Activated T-cell treated with anti-CD3 and anti-CD28 coated beads, Interleukin-2, amount 50 U/mL, for 72 hours (primary cell): ENCODE measurements around the gene CDC42SE1. TPM values are rescaled to one million over a fixed set of nuclear protein-coding genes. Genes with fewer than 3 reads are reported as not detected.

Source experiments
- ATAC-seq, 2 donors: fragments of 150-1000 bp; cut with Tn5 transposase; replicated peaks in 1 of 2; 2 replicates each; pipeline ENCODE4 v1.10.0; 2021; ENCODE audit warnings: moderate library complexity in 2 of 2, mild to moderate bottlenecking in 1 of 2
- DNase-seq, 2 donors: peaks; one replicate each; pipeline ENCODE4 v3.0.0; 2021 to 2022; ENCODE audit warnings: mixed read lengths in 1 of 2
- H3K27ac Mint-ChIP-seq: one replicate; pipeline ENCODE4 v1.8.0; 2022; ENCODE audit warnings: mild to moderate bottlenecking, moderate library complexity, mixed read lengths
- H3K27me3 Mint-ChIP-seq: one replicate; pipeline ENCODE4 v1.8.0; 2022; ENCODE audit warnings: low read depth, mixed read lengths
- H3K36me3 Mint-ChIP-seq, 2 donors: one replicate each; pipeline ENCODE4 v1.8.0; 2022; ENCODE audit warnings: mixed read lengths in 2 of 2, mild to moderate bottlenecking in 1 of 2; ENCODE audit not compliant: insufficient read depth in 2 of 2
- H3K4me1 Mint-ChIP-seq: one replicate; pipeline ENCODE4 v1.8.0; 2022; ENCODE audit warnings: low read depth, mixed read lengths
- H3K4me3 Mint-ChIP-seq, 2 donors: one replicate each; pipeline ENCODE4 v1.8.0; 2022; ENCODE audit warnings: mild to moderate bottlenecking in 2 of 2, mixed read lengths in 2 of 2, moderate library complexity in 2 of 2
- H3K9me3 Mint-ChIP-seq, 2 donors: one replicate each; pipeline ENCODE4 v1.8.0; 2022; ENCODE audit warnings: mixed read lengths in 2 of 2
- total RNA-seq, 2 donors: library from RNA; stranded (reverse); gene quantifications; one replicate each; pipeline ENCODE4 v1.2.3, GENCODE V29; 2022

Gene CDC42SE1
- total RNA-seq, 2 donors from 2014 or later: 210 to 220 TPM

DNA sequence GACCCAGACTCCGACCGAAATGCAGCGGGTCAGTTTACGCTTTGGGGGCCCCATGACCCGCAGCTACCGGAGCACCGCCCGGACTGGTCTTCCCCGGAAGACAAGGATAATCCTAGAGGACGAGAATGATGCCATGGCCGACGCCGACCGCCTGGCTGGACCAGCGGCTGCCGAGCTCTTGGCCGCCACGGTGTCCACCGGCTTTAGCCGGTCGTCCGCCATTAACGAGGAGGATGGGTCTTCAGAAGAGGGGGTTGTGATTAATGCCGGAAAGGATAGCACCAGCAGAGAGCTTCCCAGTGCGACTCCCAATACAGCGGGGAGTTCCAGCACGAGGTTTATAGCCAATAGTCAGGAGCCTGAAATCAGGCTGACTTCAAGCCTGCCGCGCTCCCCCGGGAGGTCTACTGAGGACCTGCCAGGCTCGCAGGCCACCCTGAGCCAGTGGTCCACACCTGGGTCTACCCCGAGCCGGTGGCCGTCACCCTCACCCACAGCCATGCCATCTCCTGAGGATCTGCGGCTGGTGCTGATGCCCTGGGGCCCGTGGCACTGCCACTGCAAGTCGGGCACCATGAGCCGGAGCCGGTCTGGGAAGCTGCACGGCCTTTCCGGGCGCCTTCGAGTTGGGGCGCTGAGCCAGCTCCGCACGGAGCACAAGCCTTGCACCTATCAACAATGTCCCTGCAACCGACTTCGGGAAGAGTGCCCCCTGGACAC is 11.3 kb downstream of the CDC42SE1 start:
- DNase-seq (peak; percentile 67 to 70), ATAC-seq (peak; percentile 81 to 83)
- Mint-ChIP-seq H3K27ac (peak overlapping the region; percentile 85), H3K4me1 (peaks cover 25% of the 10 kb centered on the region), H3K4me3 (peak overlapping the region; percentile 93 to 98), H3K9me3 (no peaks in the 10 kb centered on the region), H3K27me3 (no peaks in the 10 kb centered on the region), H3K36me3 (peaks cover 3 to 9% of the 10 kb centered on the region in 2 donors)

DNA sequence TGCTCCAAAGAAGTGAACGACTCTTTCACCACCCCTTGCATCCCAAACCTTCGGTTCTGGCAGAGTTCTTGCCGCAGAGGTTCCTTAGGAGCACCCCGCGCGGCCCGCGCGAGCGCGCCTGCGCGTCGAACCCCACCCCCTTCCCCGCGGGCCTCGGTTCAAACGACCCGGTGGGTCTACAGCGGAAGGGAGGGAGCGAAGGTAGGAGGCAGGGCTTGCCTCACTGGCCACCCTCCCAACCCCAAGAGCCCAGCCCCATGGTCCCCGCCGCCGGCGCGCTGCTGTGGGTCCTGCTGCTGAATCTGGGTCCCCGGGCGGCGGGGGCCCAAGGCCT is 11.9 kb downstream of the CDC42SE1 start, which contains the start of gene C1orf56:
Gene C1orf56 (plus strand): TSS at position 161 of the 334 bp plus-strand sequence. CDS start 97 bp downstream, at position 258.
- Mint-ChIP-seq H3K27ac (peak within 1 kb of the TSS; percentile 85), H3K9me3 (no peaks in the 10 kb centered on the region), H3K27me3 (no peaks in the 10 kb centered on the region), H3K36me3 (peaks cover 3 to 9% of the 10 kb centered on the region in 2 donors), H3K4me1 (peaks cover 25% of the 10 kb centered on the region), H3K4me3 (peak within 1 kb of the TSS; percentile 93 to 98)
- ATAC-seq (peak; percentile 70 to 71), DNase-seq (peak; percentile 69 to 71)

DNA sequence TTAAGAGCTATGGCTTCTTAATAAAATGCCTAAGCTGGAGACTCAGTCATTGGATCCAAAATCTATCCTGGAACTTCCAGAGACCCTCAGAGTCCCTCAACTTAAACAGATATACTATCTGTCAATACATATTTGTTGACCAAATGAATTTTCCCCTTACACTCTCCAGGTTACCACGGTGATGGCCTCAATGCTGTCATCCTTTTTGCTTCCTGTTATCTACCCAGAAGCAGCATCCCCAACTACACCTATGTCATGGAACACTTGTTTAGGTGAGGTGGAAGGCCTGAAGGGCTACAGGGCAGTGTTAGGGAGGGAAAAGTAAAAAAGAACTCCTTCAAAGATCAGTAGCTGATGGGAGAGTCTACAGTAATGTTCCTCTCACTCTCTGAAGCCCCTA is 16.3 kb downstream of the CDC42SE1 start:
- Mint-ChIP-seq H3K9me3 (no peaks in the 10 kb centered on the region), H3K27me3 (no peaks in the 10 kb centered on the region), H3K36me3 (no peaks in the 10 kb centered on the region), H3K4me1 (peaks cover 13% of the 10 kb centered on the region), H3K4me3 (no peak overlapping the region), H3K27ac (peak overlapping the region; percentile 44)
- DNase-seq: no peak
- peak in 1 of 2 donors; percentile 28 for ATAC-seq

DNA sequence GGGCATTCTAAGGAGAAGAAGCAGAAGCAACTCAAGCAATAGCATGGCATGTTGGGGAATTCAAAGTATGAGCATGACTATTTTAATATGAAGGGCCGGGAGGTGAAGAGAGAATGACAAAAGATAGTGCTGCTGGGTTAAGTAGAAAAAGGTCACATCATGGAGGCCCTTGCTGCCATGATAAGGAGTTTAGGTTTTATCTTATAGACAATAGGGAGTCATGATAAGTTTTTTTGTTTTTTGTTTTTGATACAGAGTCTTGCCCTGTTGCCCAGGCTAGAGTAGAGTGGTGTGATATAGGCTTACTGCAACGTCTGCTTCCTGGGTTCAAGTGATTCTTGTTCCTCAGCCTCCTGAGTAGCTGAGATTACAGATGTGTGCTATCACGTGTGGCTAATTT is 19.9 kb downstream of the CDC42SE1 start:
- no peaks in the 10 kb centered on the region for H3K27me3 Mint-ChIP-seq

DNA sequence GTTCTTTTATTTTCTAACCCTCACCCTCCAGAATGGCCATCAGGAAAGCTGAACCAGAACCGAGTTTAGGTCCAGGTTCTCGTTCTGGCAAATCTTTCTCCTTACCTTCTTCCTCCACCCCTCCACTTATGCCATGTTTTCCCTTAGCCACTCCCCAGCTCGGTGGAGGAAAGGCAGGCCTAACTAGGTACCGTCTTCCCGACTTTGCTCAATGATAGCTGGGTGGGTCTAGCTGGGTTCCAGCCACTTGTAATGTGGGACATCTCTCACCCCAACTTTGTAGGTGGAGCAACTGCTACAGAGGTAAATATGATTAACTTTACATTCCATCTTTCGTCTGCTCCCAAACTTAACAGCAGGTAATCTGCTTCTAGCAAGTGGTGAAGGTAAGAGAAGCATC is 22.4 kb downstream of the CDC42SE1 start:
- peaks cover 0 to 5% of the 10 kb centered on the region in 2 donors for H3K36me3 Mint-ChIP-seq
- H3K9me3 Mint-ChIP-seq: no peaks in the 10 kb centered on the region
- no peaks in the 10 kb centered on the region for H3K4me1 Mint-ChIP-seq
- H3K27ac Mint-ChIP-seq: no peak overlapping the region
- ATAC-seq (no peak), DNase-seq (no peak)
- H3K4me3 Mint-ChIP-seq: no peak overlapping the region
- no peaks in the 10 kb centered on the region for H3K27me3 Mint-ChIP-seq

More for the DNA sequence above, 19.9 kb downstream of the CDC42SE1 start:
- ATAC-seq: no peak
- H3K36me3 Mint-ChIP-seq: peaks cover 0 to 1% of the 10 kb centered on the region in 2 donors
- no peak overlapping the region for H3K4me3 Mint-ChIP-seq
- H3K9me3 Mint-ChIP-seq: no peaks in the 10 kb centered on the region
- no peak for DNase-seq
- H3K4me1 Mint-ChIP-seq: no peaks in the 10 kb centered on the region
- H3K27ac Mint-ChIP-seq: no peak overlapping the region

DNA sequence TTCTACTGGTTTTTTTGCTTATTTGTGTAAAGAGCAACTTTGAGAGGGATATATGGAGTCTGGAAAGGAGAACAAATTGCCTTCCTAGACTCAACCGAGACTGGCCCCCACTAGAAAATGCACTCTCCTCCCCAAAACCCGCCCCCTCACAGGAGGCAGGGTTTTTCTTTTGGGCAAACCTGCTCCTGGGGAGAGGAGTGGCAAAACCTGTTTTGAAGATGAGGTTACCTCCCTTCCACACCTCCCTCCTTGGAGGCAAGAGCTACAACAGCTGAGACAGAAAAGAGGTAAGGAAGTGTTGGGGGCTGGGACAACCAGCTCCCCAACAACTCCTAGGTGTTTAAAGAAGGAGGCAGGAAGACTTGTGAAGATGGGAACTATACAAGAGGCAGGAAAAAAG is 23.1 kb downstream of the CDC42SE1 start, which contains the start of gene BNIPL:
Gene BNIPL (plus strand): TSS at position 231 of the 400 bp plus-strand sequence. CDS start 140 bp downstream, at position 371.
- Mint-ChIP-seq H3K27ac (no peak within 1 kb of the TSS), H3K36me3 (peaks cover 0 to 8% of the 10 kb centered on the region in 2 donors), H3K4me1 (no peaks in the 10 kb centered on the region), H3K9me3 (no peaks in the 10 kb centered on the region), H3K4me3 (no peak within 1 kb of the TSS), H3K27me3 (no peaks in the 10 kb centered on the region)
- DNase-seq (no peak), ATAC-seq (no peak)

DNA sequence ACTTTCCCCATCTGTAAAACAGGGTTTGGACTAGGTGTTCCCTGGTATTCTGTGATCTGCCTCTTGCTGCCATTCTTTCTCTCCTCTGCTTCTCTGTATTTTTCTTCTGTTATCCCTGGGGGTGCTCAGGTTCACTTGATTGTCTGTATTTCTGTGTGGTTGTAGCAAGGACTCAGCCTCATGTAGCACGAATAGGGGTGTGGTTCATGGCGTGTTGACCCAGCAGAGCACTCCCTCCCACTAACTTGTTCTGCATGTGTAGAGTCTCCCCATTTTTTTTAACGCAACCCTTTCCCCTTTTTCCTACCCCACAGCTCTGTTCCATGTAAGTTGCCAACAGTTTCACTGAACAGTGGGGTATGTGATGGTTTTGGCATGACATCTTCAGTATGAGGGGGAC is 24.3 kb downstream of the CDC42SE1 start:
- no peaks in the 10 kb centered on the region for H3K4me1 Mint-ChIP-seq
- DNase-seq: no peak
- H3K36me3 Mint-ChIP-seq: peaks cover 0 to 10% of the 10 kb centered on the region in 2 donors
- ATAC-seq: no peak
- H3K27ac Mint-ChIP-seq: peak overlapping the region; percentile 34
- no peaks in the 10 kb centered on the region for H3K9me3 Mint-ChIP-seq
- H3K27me3 Mint-ChIP-seq: no peaks in the 10 kb centered on the region
- no peak overlapping the region for H3K4me3 Mint-ChIP-seq

DNA sequence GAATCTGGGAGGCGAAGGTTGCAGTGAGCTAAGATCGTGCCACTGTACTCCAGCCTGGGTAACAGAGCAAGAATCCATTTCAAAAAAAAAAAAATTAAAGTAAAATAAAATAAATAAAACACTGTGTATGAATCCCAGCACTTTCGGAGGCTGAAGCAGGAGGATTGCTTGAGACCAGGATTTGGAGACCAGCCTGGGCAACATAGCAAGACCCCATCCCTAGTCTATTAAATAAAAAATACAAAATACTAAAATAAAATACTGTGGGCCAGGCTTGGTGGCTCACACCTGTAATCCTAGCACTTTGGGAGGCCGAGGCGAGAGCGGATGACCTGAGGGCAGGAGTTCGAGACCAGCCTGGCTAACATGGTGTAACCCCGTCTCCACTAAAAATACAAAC is 27.3 kb downstream of the CDC42SE1 start:
- ATAC-seq: no peak
- Mint-ChIP-seq H3K4me1 (no peaks in the 10 kb centered on the region), H3K27me3 (no peaks in the 10 kb centered on the region), H3K4me3 (no peak overlapping the region), H3K36me3 (peaks cover 0 to 10% of the 10 kb centered on the region in 2 donors), H3K9me3 (no peaks in the 10 kb centered on the region), H3K27ac (no peak overlapping the region)
- no peak for DNase-seq

DNA sequence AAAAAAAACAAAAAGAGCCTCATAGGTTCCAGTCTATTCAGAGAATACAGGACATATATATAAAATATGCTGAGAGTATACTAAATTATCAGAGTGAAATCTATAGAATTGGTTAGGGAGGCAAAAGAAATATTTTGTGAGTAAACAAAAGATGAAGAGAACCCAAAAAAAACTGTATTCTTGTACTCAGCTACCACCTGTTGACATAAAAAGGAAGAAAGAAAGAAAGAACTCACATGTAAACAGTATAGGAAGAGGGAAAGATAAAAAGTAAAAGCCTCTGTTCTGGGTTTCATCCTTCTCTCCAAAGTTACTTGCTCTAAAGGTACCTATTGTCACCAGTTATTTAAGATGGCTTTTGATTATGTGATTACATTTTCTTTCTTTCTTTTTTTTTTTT is 33.0 kb downstream of the CDC42SE1 start:
- H3K9me3 Mint-ChIP-seq: no peaks in the 10 kb centered on the region
- no peak overlapping the region for H3K4me3 Mint-ChIP-seq
- DNase-seq: no peak
- no peaks in the 10 kb centered on the region for H3K27me3 Mint-ChIP-seq
- H3K27ac Mint-ChIP-seq: no peak overlapping the region
- no peak for ATAC-seq
- peaks cover 6% of the 10 kb centered on the region for H3K4me1 Mint-ChIP-seq
- peaks cover 2 to 6% of the 10 kb centered on the region in 2 donors for H3K36me3 Mint-ChIP-seq

DNA sequence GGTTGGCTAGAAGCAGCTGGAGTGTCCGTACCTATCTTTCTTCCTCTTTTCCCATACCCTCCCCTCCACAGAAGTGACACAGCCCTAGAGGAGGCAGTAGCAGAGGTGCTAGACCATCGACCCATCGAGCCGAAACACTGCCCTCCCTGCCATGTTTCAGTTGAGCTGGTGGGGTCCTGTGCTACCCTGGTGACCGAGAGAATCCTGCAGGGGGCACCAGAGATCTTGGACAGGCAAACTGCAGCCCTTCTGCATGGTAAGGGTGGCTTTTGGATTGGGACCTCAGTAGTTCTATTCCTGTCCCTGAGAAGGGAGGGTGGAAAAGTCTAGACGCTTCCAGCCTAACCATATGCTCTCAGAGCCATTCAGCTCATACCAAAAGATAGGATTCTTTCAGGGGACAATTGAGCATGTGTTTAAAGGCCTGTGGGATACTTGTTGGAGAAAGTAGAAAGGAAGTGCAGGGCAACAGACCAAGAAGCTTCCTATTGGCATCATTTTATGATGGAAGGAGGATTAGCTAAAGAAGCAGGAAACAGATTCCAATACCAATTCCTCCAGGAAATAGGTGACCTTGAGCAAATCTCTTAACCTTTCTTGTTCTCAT is 34.8 kb downstream of the CDC42SE1 start:
- DNase-seq (peak; percentile 86 to 87), ATAC-seq (peak; percentile 96 to 99)
- Mint-ChIP-seq H3K4me1 (peaks cover 6% of the 10 kb centered on the region), H3K27ac (no peak overlapping the region), H3K36me3 (peaks cover 2 to 4% of the 10 kb centered on the region in 2 donors), H3K9me3 (no peaks in the 10 kb centered on the region), H3K27me3 (no peaks in the 10 kb centered on the region), H3K4me3 (peak overlapping the region; percentile 40 to 56)

DNA sequence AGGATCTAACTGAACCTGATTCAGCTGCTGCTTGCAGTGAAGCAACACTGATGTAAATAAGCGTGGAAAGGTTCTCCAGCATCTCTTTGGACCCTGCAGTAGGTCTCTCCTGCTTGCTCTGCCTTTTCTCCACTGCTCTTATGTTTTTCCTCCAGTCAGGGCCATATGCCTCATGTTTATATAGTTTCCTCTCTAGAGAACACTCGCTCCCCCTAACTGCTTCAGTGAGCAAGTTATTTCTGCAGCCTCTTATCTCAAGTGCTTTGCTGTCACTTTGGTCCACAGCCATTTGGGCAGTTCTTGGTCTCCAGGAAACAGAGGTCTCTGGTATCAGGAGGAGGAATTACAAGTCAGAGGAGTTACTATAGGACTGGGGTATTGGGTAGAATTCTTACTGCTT is 45.9 kb downstream of the CDC42SE1 start:
- H3K9me3 Mint-ChIP-seq: no peaks in the 10 kb centered on the region
- H3K27ac Mint-ChIP-seq: no peak overlapping the region

DNA sequence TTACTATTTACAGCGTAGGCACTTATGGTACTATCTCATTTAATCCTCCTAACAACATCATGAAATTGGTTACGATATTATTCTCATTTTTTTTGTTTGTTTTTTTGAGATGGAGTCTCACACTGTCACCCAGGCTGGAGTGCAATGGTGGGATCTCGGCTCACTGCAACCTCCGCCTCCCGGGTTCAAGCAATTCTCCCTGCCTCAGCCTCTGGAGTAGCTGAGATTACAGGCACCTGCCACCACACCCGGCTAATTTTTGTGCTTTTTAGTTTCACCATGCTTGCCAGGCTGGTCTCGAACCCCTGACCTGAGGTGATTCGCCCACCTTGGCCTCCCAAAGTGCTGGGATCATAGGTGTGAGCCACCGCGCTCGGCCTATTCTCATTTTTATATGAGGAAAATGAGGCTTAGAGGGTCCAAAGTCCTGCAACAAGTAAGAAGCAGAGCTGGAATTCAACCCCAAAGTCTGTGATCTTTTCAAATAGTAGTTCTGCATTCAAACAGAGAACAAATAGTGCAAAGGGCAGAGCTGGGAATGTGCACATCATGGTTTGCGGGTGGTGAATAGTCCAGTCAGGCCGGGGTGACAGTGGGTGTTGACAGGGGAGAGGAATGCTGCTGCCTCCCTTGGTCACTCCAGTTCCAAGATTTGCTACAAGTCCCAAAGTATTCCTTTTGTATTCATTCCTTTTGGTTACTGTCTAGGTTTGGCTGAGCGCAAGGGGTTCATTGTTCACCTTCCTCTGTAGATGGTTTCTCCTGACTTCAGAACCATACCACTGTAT is 46.5 kb downstream of the CDC42SE1 start:
- DNase-seq: no peak
- no peak overlapping the region for H3K4me3 Mint-ChIP-seq
- ATAC-seq: no peak
- H3K36me3 Mint-ChIP-seq: peaks cover 2 to 3% of the 10 kb centered on the region in 2 donors
- peaks cover 38% of the 10 kb centered on the region for H3K4me1 Mint-ChIP-seq
- no peaks in the 10 kb centered on the region for H3K9me3 Mint-ChIP-seq
- no peaks in the 10 kb centered on the region for H3K27me3 Mint-ChIP-seq
- H3K27ac Mint-ChIP-seq: no peak overlapping the region

More for the DNA sequence above, 45.9 kb downstream of the CDC42SE1 start:
- DNase-seq (no peak), ATAC-seq (no peak)
- no peak overlapping the region for H3K4me3 Mint-ChIP-seq
- H3K36me3 Mint-ChIP-seq: peaks cover under 1 to 5% of the 10 kb centered on the region in 2 donors
- peaks cover 35% of the 10 kb centered on the region for H3K4me1 Mint-ChIP-seq
- H3K27me3 Mint-ChIP-seq: no peaks in the 10 kb centered on the region
